Osteocyte (in vitro differentiated cells): Measurements from ENCODE around the gene TSHR. TPM values are rescaled to one million over a fixed set of nuclear protein-coding genes. Genes with fewer than 3 reads are reported as not detected.
"Not testable (repeated sequence)": the region's sequence is repeated elsewhere in the genome, so short reads cannot be mapped to it uniquely, and the experiment has no call there.

Experiments
- DNase-seq: peaks from one replicate; pipeline ENCODE4 v3.0.0; 2021; ENCODE audit warnings: mixed read lengths; ENCODE audit not compliant: unreplicated experiment; ENCODE audit errors: extremely low spot score
- H3K27ac Mint-ChIP-seq: one replicate; pipeline ENCODE4 v1.8.0; 2021; ENCODE audit warnings: mild to moderate bottlenecking, mixed read lengths; ENCODE audit not compliant: unreplicated experiment
- H3K27me3 Mint-ChIP-seq: one replicate; pipeline ENCODE4 v1.8.0; 2021; ENCODE audit warnings: mixed read lengths; ENCODE audit not compliant: unreplicated experiment
- H3K36me3 Mint-ChIP-seq: one replicate; pipeline ENCODE4 v1.8.0; 2021; ENCODE audit warnings: mixed read lengths; ENCODE audit not compliant: unreplicated experiment
- H3K4me1 Mint-ChIP-seq: one replicate; pipeline ENCODE4 v1.8.0; 2021; ENCODE audit warnings: mixed read lengths; ENCODE audit not compliant: unreplicated experiment
- H3K4me3 Mint-ChIP-seq: one replicate; pipeline ENCODE4 v1.8.0; 2021; ENCODE audit warnings: mild to moderate bottlenecking, moderate library complexity, mixed read lengths; ENCODE audit not compliant: unreplicated experiment
- H3K9me3 Mint-ChIP-seq: one replicate; pipeline ENCODE4 v1.8.0; 2021; ENCODE audit warnings: mixed read lengths; ENCODE audit not compliant: unreplicated experiment
- total RNA-seq: library from RNA; stranded (reverse); gene quantifications from 2 replicates; pipeline ENCODE4 v1.2.1, GENCODE V29; 2021
- TF ChIP-seq, protein P1 (sequence below): fragments of 200-600 bp; sonication (generic); IDR thresholded peaks from 2 replicates; pipeline ENCODE4 v1.5.0; 2021; ENCODE audit warnings: antibody characterized with exemption, mild to moderate bottlenecking, moderate library complexity

The TSHR gene
- total RNA-seq, 1 donor from 2014 or later, result not detected

DNA sequence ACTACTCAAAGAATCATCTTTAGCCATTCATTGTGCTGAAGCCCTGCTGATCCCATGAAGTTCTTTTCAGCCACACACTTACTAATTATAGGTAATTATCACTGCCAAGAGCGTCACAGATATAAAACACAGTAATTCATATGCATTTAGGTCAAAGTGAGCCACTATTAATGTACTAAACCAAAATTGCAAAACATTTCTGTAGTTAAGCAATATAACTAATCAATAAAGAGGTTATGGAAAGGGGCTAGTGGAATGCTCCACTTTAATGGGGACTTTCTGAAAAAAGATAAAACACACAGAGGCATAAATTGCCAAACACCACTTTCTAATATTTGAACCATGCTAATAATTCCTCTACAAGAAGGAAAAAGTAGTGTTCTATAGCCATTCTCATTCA, 7.1 kb upstream of the TSHR start:
- Mint-ChIP-seq H3K36me3 (no peaks in the 10 kb centered on the region), H3K4me3 (no peak overlapping the region), H3K4me1 (no peaks in the 10 kb centered on the region), H3K27me3 (peaks cover 52% of the 10 kb centered on the region), H3K27ac (no peak overlapping the region), H3K9me3 (no peaks in the 10 kb centered on the region)
- TF ChIP-seq, protein P1, sequence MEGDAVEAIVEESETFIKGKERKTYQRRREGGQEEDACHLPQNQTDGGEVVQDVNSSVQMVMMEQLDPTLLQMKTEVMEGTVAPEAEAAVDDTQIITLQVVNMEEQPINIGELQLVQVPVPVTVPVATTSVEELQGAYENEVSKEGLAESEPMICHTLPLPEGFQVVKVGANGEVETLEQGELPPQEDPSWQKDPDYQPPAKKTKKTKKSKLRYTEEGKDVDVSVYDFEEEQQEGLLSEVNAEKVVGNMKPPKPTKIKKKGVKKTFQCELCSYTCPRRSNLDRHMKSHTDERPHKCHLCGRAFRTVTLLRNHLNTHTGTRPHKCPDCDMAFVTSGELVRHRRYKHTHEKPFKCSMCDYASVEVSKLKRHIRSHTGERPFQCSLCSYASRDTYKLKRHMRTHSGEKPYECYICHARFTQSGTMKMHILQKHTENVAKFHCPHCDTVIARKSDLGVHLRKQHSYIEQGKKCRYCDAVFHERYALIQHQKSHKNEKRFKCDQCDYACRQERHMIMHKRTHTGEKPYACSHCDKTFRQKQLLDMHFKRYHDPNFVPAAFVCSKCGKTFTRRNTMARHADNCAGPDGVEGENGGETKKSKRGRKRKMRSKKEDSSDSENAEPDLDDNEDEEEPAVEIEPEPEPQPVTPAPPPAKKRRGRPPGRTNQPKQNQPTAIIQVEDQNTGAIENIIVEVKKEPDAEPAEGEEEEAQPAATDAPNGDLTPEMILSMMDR, result no peak
- DNase-seq, result no peak

DNA sequence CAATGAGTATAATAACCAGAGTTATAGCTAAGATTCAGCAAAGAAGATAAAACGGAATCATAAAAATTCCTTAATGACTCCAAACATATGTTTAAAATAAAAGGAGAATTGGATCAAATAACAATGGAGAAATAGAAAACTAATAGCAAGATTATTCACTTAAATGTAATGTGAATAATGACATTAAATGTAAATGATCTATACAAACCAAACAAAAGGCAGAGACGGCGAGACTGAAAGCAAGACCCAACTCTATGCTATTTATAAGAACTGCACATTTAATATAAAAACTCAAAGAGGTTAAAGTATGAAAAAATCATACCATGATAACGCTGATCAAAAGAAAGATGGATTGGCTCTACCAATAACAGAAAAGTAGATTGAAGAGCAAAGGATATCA, 3.9 kb upstream of the TSHR start:
- Mint-ChIP-seq H3K27me3 (peaks cover 61% of the 10 kb centered on the region), H3K4me1 (peaks cover 8% of the 10 kb centered on the region), H3K27ac (no peak overlapping the region), H3K36me3 (no peaks in the 10 kb centered on the region), H3K4me3 (no peak overlapping the region), H3K9me3 (no peaks in the 10 kb centered on the region)
- DNase-seq, result no peak
- TF ChIP-seq, protein P1, result no peak

GRCh38 chr14:80953211-80953610, 2.2 kb upstream of the TSHR start:
- H3K36me3 Mint-ChIP-seq, DNase-seq, H3K4me3 Mint-ChIP-seq, H3K9me3 Mint-ChIP-seq, H3K27ac Mint-ChIP-seq, H3K4me1 Mint-ChIP-seq: not testable (repeated sequence)
- H3K27me3 Mint-ChIP-seq, result peaks cover 71% of the 10 kb centered on the region

DNA sequence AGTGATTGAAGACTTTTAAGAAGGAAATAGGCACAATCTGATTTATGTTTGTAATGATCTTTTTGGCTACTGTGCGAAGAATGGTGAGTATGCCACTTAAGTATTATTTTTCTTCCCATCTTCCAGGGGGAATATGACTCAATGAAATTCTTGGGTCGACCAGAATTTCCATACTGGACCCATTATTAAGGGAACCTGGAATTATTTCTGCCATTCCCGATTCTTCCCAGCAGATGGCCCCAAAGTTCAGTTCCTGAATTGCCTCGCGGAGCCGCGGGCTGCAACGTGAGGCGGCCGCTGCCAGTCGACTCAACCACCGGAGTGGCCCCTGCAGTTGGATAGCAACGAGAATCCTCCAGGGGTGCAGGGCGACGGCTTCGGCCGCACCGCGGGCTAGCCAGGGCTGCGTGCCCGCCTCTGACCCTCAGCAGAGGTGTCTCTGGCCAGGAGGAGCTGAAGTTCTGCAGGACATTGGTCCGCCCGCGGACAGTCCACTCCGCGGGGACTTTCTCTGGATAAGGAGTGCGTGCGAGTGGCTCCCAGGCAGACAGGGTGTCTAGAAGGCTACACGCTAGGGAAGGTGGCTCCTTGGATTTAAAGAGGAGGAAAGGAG, 628 bp upstream of the TSHR start:
- TF ChIP-seq, protein P1, result peak; percentile 80
- H3K27ac Mint-ChIP-seq, result no peak overlapping the region
- no peaks in the 10 kb centered on the region for H3K9me3 Mint-ChIP-seq

DNA sequence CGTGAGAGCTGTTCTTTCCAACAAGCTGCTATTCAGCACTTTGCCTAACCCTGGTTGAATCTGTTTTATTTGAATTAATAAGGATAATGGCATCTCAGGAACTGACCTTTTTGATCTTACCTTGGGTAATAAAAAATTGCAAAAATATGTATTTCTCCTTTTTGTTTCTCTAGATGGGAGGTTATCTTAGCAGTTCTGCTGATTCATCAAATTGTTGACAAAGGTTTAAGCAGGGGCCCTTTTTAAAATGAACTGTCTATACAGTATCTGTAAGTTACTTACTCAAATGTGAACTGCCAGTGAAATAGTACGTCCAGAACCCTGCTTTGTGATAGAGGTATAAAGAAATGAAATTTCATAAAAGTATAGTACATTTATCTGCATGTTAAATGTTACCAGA, 681 bp downstream of the TSHR start:
- peaks cover 60% of the 10 kb centered on the region for H3K27me3 Mint-ChIP-seq
- H3K9me3 Mint-ChIP-seq, result no peaks in the 10 kb centered on the region
- no peak for DNase-seq
- H3K36me3 Mint-ChIP-seq, result no peaks in the 10 kb centered on the region
- TF ChIP-seq, protein P1, result no peak
- H3K4me1 Mint-ChIP-seq, result peaks cover 8% of the 10 kb centered on the region
- H3K4me3 Mint-ChIP-seq, result no peak overlapping the region
- H3K27ac Mint-ChIP-seq, result no peak overlapping the region

More for the DNA sequence above, 628 bp upstream of the TSHR start:
- Mint-ChIP-seq H3K27me3 (peaks cover 73% of the 10 kb centered on the region), H3K36me3 (no peaks in the 10 kb centered on the region), H3K4me3 (peak overlapping the region; percentile 84), H3K4me1 (peaks cover 8% of the 10 kb centered on the region)
- peak; percentile 91 for DNase-seq

GRCh38 chr14:80956922-80957321, 1.5 kb downstream of the TSHR start:
- DNase-seq, result no peak
- Mint-ChIP-seq H3K4me3 (no peak overlapping the region), H3K27me3 (peaks cover 57% of the 10 kb centered on the region), H3K36me3 (no peaks in the 10 kb centered on the region), H3K9me3 (no peaks in the 10 kb centered on the region), H3K4me1 (peaks cover 8% of the 10 kb centered on the region), H3K27ac (no peak overlapping the region)
- TF ChIP-seq, protein P1, result no peak
